H54 (cell line): ENCODE results near the gene CCDC6.
"Not testable (repeated sequence)": the region's sequence is repeated elsewhere in the genome, so short reads cannot be mapped to it uniquely, and the experiment has no call there.

ENCODE experiments used
- DNase-seq: peaks from one replicate; pipeline ENCODE4 v3.0.0; 2011; ENCODE audit warnings: low spot score, mixed read lengths; ENCODE audit not compliant: insufficient read length
- FAIRE-seq: peaks from 3 replicates; lab custom pipeline; 2011; peaks lifted over from hg19 to GRCh38; lab: Jason Lieb, UNC
- POLR2A ChIP-seq: IDR thresholded peaks from 2 replicates; pipeline ENCODE4 v1.6.1; 2011; ENCODE audit warnings: low read depth, mild to moderate bottlenecking, low read length

The CCDC6 gene

GRCh38 chr10:59900048-59900727 is 6.2 kb downstream of the CCDC6 start:
- no peak for TF ChIP-seq POLR2A
- no peak for FAIRE-seq

GRCh38 chr10:59898125-59898835 is 8.1 kb downstream of the CCDC6 start:
- DNase-seq, result no peak
- no peak for FAIRE-seq
- TF ChIP-seq POLR2A, result no peak

More at GRCh38 chr10:59900048-59900727, 6.2 kb downstream of the CCDC6 start:
- no peak for DNase-seq

- TF ChIP-seq POLR2A, result no peak
- no peak for DNase-seq
- FAIRE-seq, result no peak
Observed at GRCh38 chr10:59896191-59896590, 10.2 kb downstream of the CCDC6 start.

DNA sequence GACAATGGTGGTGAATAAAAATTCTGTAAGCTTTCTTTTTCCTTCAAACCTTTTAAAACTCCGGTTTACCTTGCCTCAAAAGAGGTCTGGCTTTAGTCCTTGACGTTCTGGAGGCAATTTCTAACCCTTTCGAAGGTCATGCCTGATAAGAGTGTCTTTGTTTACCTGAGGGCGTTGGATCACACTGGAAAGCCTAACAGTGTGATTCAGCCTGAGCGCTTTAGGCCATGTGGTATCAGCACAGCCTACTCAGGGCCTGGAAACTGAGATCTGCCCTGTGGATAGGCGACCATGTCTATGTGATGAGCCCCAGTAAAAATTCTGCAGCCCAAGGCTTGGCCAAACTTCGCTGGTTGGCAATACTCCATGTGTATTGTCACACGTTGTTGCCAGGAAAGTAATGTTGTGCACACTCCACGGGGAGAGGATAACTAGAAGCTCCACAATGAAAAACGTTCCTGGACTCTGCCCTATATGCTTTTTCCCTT is 10.7 kb downstream of the CCDC6 start:
- DNase-seq (no peak), FAIRE-seq (no peak)
- no peak for TF ChIP-seq POLR2A

DNA sequence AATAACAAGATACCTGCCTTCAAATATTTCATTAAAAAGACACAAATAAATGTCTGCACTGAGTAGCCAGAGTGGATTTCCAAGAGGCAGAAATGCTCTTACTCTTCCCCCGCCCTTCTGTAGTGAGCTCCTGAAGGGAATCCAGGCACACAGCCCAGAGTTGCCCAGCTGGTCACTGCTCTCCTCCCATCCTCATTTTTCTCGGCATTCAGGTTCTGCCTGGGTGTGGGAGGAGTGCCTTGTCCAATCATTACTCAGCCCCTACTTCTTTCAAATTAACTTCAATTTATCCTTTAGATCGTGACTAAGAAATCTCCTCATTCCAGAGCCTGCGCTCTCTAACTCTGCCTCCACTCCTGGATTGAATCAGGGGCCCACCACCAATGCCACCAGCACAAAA is 12.2 kb downstream of the CCDC6 start:
- FAIRE-seq (peak; percentile 98), DNase-seq (peak; percentile 70)
- no peak for TF ChIP-seq POLR2A

- no peak for TF ChIP-seq POLR2A
- FAIRE-seq (no peak), DNase-seq (no peak)
Observed at GRCh38 chr10:59892697-59893096, 13.7 kb downstream of the CCDC6 start.

GRCh38 chr10:59891936-59892335 is 14.4 kb downstream of the CCDC6 start:
- no peak for DNase-seq
- no peak for FAIRE-seq
- no peak for TF ChIP-seq POLR2A

GRCh38 chr10:59891349-59891748 is 15.0 kb downstream of the CCDC6 start:
- DNase-seq (no peak), FAIRE-seq (no peak)
- no peak for TF ChIP-seq POLR2A

GRCh38 chr10:59888781-59889435 is 17.4 kb downstream of the CCDC6 start:
- DNase-seq, result no peak
- FAIRE-seq, result no peak
- no peak for TF ChIP-seq POLR2A

DNA sequence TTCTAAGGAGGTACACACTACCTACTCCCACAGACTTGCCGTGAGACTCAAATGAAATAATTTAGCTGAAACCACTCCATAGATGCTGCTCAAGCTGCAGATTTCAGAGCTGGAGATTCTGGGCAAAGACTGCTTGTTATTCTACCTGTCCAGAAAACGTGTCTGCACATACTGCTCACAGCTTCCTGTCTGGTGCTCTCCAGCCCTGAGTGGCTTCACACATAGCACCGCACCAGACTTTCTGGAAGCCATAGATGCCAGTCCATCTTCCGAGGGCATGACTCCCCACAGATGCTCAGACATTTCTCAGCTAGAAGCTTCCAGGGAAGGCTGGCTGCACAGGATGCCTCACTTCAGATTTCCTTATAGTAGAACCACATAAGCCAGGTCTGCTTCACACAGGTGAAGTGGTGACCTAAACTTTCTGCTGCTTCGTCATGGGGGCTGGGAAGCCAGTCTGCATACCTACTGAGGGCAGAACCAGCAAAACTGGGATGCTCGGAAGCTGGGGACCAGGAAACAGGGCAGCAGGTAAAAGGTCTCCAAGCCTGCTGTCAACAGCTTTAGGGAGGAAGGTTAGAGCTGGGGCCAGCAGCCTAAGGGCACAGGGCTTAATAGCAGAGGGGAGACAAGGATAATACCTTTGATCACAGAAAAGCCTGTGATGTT is 18.2 kb downstream of the CCDC6 start:
- TF ChIP-seq POLR2A, result no peak
- DNase-seq (no peak), FAIRE-seq (no peak)

DNA sequence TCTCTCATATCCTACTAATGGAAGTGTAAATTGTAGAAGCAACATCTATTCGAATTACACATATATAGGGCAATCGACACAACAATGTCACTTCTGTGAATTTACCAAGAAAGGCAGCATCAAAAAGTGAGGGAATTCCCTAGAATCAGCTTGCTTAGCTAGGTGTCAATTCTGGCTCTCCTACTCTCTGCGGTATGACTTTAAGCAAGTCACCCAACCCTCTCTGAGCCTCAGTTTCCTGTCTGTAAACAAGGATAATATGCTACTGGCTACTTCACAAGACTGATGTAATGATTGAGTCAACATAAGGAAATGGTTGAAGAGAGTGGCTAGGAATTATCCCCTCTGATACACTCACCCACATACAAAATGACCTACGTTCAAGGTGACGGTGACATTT is 19.4 kb downstream of the CCDC6 start:
- DNase-seq (no peak), FAIRE-seq (no peak)
- no peak for TF ChIP-seq POLR2A

- DNase-seq (no peak), FAIRE-seq (no peak)
- no peak for TF ChIP-seq POLR2A
Observed at GRCh38 chr10:59885430-59886134, 20.8 kb downstream of the CCDC6 start.

DNA sequence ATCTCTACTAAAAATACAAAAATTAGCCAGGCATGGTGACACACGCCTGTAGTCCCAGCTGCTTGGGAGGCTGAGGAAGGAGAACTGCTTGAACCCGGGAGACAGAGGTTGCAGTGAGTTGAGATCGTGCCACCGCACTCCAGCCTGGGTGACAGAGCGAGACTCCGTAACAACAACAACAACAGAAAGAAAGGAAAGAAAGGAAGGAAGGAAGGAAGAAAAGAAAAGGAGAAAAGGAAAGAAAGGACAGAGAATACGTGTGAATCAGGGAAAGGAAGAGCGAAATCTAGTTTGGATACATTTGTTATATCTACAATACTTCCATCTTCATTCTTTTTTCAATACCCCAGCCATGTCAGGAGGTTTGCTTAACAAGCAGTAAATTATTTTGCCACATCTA is 21.5 kb downstream of the CCDC6 start:
- DNase-seq, result not testable (repeated sequence)

More for the DNA sequence above, 21.5 kb downstream of the CCDC6 start:
- not testable (repeated sequence) for FAIRE-seq
